GM10847 (cell line): Measurements from ENCODE around the gene CFAP69.

ENCODE experiments used
- POLR2A ChIP-seq: IDR thresholded peaks from 2 replicates; pipeline ENCODE4 v1.6.1; 2011; ENCODE audit not compliant: insufficient read length; ENCODE audit errors: extremely low read depth

The CFAP69 gene

DNA sequence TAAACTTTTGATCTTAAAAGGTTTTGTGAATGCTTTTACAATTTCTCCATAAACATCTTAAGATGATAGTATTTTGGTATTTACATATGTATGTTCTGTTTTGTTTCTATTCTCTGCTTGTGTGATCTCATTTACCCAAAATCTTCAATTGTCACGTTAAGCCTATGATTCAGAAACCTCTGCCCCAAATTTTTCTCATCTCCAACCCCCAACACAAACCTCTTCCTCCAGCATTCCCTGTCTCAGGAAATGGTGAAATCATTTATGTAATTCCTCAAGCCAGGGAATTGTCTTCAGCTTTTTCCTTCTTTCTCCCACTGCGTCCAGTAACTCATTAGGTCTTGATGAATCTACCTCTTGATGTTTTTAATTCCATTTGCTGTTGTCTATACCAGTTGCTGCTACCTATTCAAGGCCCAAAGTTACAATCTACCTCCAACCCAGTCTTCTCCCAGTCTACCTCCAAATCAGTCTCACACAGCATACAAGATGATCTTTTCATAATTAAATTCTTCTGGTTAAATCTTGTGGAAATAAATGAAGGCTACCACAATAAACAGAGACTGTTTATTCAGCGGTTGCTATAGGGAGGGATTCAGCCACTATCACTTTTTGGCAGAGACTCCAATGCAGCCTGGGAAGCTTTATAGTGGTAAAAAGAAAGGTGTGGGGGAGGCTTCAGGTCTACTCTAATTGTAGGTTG is 5.8 kb downstream of the CFAP69 start:
- no peak for TF ChIP-seq POLR2A

DNA sequence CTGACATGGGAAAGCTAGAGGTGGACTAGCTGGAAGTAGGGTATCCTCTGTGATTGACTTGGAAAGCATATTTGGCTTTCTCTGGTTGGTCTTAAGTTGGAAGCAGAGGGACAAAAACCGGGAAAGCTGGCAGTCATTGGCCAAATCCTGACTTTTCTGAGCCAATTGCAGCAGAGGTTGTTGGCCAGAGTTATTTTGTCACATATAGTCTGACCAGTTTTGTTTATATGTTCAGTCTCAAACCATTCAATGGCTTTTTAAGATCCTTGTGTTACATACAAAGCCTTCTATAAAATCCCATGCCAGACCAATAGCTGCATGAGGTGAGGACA is 6.3 kb downstream of the CFAP69 start:
- TF ChIP-seq POLR2A: no peak

DNA sequence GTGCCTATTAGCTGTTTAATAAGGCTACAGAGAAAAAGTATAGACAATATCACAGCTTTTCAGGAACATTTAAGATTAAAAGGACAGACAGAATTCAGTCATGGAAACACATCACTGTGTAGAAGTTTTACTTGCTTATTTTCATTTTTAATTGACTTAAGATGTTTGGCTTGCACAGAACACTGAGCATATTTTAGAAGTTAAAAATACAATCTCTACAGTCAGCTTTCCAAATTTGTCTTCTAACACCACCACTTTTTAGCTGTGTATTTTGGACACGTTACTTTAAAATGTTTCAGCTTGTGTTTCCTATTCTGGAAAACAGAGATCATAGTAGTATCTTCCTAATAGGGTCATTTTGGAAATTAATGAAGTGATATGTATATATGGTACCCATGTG is 11.8 kb downstream of the CFAP69 start:
- no peak for TF ChIP-seq POLR2A

GRCh38 chr7:90261441-90261840 is 16.5 kb downstream of the CFAP69 start:
- TF ChIP-seq POLR2A: no peak

- TF ChIP-seq POLR2A: no peak
Observed at GRCh38 chr7:90262438-90262837, 17.5 kb downstream of the CFAP69 start.

DNA sequence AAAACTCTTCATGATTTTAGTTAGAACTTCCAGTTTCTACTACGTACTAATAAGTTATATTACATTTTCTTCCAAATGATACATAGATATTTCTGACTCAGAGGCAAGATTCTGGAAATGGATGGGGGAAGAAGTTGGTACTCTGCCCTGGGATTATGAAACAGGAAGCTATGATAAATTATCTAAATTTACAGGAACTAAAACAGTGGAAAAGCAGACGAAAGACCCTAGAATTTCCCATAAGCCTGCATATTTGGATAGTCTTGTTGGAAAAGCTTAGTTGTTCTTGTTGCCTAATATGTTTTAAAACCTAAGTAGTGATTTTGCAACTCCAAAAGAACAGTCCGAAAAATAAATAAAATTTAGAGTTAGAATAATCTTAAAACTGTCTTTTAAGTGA is 21.8 kb downstream of the CFAP69 start:
- TF ChIP-seq POLR2A: no peak

DNA sequence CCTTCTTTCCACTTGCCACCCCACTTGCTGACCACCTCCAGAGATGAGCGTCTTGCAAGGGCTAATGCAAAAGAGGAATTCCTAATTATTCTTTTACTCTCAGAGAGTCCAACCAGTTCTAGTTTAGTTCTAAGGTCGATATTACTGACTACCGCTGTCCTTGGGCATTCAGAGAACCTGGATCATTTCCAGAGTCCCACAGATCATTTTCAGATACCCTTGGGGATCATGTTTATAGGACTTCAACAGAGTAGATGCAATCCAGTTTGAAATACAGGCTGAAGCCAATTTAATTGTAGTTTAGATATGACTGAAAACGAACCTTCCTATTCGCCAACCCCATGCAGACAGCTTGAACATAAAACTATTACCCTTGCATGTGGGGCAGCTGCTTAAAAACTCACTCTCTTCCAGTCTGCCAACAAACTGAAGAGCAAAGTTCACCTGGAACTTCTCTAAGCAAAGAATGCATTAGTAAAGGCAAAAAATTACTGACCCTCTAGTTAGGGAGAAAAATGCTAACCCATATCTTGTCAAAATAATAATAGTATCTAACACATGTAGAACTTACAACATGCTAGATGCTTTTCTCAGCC is 22.4 kb downstream of the CFAP69 start:
- no peak for TF ChIP-seq POLR2A

- TF ChIP-seq POLR2A: no peak
Observed at GRCh38 chr7:90269163-90269562, 24.2 kb downstream of the CFAP69 start.

GRCh38 chr7:90270431-90271178 is 25.6 kb downstream of the CFAP69 start:
- no peak for TF ChIP-seq POLR2A

GRCh38 chr7:90271753-90272152 is 26.8 kb downstream of the CFAP69 start:
- TF ChIP-seq POLR2A: no peak

- no peak for TF ChIP-seq POLR2A
Observed at GRCh38 chr7:90272242-90272641, 27.3 kb downstream of the CFAP69 start.

DNA sequence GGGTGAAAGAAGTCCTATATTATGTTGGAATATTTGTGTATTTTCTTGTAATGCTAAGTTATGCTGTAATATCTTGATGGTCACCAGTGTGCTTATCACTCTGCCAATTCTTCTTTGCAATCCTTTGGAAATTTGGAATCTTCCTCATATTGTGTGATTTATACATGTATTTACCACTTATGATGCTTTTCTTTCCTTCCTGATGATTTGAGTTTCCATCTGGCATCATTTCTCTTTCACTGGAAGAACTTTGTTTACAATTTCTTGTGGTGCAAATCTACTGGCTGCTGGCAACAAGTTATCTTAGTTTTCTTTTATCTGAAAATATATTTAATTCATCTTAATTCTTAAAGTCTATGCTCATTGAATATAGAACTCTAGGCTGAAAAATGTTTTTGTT is 29.2 kb downstream of the CFAP69 start:
- TF ChIP-seq POLR2A: no peak

- no peak for TF ChIP-seq POLR2A
Observed at GRCh38 chr7:90276033-90276728, 31.2 kb downstream of the CFAP69 start.

DNA sequence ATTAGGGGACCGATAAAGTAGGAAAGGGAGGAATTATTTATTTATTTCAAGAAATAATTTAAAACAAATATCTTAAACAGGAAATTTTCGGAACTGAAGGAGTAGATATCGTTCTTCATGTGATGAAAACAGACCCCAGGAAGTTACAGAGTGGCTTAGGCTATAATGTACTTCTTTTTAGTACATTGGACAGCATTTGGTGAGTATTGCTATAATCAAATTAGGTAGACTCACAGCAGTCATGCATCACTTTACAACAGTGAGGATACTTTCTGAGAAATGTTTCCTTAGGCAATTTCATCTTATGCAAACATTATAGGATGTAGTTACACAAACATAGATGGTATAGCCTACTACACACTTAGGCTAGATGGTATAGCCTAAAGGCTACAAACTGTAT is 43.2 kb downstream of the CFAP69 start:
- TF ChIP-seq POLR2A: no peak

- no peak for TF ChIP-seq POLR2A
Observed at GRCh38 chr7:90290244-90291113, 45.5 kb downstream of the CFAP69 start.
